HG02759 (cell line): Measurements from ENCODE around the gene DBN1.

Experiments
- ATAC-seq: cut with Tn5 transposase; IDR thresholded peaks from one replicate; pipeline ENCODE4 v1.9.1; 2021; ENCODE audit warnings: mild to moderate bottlenecking, moderate library complexity; ENCODE audit not compliant: unreplicated experiment

Gene DBN1

DNA sequence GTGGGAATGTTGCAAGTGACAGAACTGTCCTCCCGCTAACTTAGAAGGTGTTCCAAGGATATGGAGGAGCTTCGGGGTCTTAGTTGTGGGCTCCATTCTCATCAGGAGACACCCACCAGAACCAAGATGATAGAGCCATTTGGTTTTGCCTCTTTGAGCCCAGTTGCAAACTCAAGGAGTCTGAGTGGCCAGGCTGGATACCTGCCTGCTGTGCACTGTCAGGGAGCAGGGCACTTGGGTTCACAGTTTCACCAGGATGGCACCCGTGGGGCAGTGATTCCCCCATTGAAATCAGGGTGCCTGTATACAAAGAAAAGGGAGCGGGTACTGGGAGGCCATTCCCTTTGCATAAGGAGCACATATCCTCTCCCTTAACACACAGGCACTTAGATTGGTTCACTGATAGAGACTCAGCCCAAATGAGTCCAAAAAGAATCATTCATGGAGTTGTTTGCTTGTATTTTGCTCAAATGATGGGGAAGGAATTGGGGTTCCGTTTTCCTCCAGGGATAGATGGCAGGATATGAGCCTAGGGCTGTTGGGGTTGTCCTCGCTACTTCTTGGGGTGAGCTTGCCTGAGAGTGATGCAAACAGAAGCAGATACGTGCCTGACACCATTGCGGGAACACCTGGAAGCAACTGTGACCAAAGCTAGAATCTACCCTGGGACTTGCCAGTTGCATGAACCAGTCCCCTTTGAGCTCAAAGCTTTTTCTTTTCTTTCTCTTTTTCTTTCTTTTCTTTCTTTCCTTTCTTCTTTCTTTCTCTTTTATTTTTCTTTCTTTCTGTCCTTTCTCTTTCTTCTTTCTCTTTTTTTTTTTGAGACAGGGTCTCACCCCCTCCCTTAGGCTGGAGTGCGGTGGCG lies 28.1 kb downstream of the DBN1 start:
- no peak for ATAC-seq

DNA sequence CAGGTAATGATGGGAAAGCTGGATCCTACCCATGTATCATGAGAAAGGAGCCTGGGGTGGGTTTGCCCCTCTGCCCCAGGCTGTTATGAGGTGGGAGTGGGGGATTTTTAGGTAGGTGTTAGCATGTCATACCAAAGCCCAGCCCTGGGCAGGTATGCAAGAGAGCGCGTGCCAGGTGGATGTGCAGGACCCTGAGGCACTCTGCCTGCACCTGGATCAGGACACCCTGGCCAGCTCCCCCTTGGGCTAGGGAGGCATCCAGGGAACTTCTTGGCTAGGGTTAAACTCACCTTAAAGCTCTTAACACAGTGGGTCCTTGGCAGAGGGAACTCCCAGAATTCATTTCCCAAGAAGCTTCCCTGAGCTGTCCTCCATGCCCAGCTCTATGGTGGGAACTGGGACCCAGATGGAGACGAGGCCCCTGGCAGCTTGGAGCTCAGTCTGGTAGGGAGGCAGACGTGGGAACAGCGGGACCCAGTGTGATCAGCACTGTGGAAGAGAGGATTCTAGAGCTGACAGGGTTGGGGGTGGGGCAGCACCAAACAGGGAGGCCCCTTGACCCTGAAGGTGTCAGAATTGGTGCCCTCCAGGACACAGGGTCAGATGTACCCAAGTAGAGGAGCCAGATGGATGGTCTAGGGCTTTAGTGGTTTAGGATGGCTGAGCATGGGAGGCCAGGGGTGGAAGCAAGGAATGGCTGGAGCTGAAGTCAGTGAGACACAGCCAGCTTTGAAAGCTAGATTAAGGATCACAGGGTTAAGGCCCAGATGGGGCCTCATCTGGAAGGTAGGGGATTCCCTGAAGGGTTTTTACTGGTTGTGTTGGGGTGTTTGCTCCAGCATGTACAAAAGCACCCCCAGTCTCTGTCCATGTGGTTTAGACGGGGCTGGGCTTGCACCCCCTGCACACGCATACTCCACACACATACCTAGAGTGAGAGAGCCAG lies 29.1 kb downstream of the DBN1 start:
- ATAC-seq = no peak

DNA sequence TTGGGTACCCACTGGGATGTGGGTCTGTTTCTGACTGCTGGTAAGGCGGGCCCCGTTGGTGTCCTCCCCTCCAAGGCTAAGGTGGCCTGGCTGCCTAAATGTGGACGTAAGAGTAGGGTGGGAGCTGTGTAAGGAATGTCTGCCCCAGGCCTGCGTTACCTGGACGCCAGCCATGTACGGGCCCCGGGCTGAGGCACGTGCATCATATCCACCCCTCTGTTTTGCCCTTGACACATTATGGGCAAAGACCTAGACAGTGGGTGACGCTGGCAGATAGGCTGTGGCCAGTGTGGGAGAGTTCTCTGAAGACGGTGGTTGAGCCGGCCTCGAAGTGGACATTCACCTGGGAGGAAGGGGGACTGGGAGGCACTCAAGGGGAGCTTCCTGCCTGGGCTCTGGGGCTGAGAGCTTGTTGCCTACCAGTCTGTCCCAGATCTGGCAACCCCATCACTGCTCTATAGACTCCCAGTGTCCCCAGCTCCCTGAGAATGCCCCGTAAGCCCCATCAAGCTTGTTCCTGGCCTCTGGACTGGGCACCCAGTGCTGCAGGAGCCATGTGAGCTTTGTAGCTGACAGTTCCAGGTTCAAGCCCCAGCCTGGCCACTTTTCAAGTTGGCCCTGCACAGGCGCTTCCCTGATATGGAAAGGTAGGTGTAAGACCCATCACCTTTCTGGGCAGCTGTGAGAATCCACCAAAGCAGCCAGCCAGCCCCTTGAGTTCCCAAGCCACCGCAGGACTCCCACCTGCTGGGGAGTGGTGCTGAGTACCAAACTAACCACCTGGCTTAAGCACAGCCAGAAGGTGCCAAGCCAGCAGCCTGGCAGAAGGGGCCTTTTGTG lies 30.1 kb downstream of the DBN1 start:
- no peak for ATAC-seq

DNA sequence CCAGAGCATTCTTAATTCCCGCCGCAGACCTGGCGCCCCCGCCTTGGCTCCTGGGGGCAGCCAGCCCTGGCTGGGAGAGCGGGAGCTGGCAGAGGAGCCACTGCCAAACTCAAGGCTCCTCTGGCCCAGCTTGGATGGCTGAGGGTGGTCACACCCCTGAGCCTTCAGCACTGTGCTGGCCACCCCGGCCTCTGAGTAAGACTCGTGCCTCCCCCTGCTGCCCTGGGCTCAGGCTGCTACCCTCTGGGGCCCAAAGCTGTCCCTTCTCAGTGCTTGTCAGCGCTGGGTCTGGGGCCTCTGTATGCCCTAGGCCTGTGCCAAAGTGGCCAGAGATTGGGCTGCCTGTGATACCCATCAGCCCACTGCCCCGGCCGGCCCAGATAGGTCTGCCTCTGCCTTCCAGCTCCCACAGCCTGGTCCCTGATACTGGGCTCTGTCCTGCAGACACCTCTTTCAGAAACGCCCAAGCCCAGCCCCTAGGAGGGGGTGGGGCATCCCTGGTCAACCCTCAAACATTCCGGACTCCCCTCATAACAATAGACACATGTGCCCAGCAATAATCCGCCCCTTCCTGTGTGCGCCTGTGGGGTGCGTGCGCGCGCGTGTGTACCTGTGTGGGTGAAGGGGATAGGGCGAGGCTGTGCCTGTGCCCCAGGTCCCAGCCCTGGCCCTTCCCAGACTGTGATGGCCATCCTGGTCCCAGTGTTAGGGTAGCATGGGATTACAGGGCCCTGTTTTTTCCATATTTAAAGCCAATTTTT lies 31.2 kb downstream of the DBN1 start:
- ATAC-seq = no peak

DNA sequence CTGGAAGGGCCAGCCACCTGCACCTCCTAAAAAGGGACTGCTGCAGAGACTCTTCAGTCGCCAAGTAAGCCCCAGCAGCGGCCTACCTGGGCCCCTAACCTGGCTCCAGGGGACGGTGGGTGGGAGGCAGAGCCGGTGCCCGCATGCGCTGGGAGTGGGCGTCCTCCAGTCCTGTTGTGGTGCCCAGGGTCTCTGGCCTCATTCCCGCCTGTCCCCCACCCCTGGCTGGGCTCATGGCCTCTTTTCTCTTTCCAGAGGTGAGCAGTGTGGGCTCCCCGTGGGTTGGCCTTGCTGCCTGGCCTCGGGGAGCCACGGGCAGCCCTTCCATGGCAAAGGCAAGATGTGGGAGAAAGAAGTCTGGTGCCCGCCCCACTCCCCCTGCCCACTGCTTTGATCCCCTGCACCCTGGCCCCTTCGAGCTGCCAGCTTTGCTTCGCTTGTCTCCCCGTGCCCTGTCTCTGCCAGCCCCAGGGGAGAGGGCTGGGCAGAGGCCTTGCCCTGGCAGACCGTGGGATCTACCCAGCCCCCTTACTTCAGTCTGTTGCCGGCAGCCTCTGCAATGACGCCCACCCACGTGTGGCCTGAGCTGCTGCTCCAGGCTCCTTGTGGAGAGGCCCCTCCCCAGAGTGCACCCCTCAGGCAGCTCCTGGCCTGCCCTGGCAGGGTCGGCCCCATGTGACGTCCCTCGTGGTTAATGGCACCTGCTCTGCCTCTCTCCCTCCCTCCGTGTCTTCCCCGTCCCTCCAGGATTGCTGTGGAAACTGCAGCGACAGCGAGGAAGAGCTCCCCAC lies 32.2 kb downstream of the DBN1 start:
- ATAC-seq = no peak

- no peak for ATAC-seq
These were observed 33.0 kb downstream of the DBN1 start for GRCh38 chr5:177440211-177440989.

DNA sequence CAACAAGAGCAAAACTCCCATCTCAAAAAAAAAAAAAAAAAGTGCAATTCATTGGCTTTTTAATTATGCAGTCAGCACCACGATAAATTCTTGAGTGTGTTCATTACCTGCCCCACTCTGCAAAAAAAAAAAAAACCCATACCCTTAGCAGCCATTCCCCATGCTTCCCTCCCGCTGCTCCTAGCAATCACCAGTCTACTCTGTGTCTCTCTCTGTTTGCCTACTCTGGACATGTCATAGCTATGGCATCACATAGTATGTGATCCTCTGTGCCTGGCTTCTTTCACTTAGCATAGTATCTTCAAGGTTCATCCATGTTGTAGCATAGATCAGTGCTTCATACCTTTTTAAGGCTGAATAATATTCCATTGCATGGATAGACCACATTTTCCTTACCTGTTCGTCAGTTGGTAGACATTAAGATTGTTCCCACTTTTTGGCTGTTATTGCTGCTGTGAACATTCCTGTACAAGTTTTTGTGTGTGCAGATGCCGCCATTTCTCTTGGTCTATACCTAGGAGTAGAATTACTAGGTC lies 33.8 kb downstream of the DBN1 start:
- no peak for ATAC-seq

DNA sequence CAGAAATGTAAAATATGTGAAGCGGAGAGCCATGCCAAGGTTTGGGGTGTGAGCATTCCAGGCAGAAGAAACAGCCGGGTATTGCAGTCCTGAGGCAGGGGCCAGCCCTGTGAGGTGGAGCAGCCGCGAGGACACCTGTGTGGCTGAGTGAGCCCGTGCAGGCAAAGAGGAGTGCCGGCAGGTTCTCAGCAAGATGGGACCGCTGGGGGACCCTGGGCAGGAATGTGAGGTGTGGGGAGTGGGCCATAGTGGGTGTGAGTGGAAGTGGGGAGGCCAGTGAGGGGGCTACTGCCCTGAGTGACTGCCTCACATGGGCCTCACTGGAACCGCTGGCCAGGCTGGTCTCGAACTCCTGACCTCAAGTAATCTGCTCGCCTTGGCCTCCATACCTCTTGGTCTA lies 35.0 kb downstream of the DBN1 start:
- ATAC-seq = no peak

DNA sequence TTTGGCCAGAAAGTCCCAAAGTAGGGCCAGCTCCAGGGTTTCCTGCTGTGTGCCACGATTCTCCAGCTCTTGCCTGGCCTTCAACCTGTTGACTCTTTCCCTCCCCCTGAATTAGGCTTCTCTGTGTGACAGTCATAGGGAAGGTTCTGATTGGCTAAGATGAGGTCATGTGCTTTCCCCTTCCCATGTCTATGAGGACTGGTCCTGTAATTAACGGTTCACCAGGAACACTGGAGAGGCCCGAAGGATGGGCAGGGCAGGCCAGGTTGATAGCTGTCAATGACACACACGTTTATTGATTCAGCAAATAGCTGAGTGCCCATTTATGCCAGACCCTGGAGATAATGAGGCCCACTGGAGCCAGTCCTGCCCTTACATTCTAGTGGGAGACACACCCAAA lies 35.8 kb downstream of the DBN1 start:
- ATAC-seq = no peak

GRCh38 chr5:177435847-177436536 lies 37.4 kb downstream of the DBN1 start:
- no peak for ATAC-seq

GRCh38 chr5:177434942-177435738 lies 38.3 kb downstream of the DBN1 start:
- no peak for ATAC-seq

DNA sequence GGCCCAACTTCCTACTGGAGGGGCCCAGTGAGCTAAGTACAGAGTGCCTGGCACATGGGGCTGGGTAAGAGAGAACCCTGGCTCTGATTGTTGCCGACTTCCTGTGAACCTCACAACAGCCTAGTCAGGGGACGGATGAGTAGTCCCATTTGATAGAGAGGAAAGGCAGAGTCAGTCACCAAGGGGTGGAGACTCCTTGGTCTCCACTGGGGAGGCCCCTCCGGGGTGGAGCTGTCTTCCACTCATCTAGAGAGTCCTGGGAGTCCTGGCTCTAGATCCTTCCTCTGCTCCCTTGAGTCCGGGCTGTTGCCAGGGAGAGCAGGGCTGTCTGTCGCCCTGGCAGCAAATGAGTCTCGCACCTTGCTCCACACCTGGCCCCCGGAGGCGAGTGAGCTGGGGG lies 39.0 kb downstream of the DBN1 start:
- no peak for ATAC-seq

GRCh38 chr5:177433658-177434217 lies 39.7 kb downstream of the DBN1 start:
- no peak for ATAC-seq

GRCh38 chr5:177432839-177433657 lies 40.4 kb downstream of the DBN1 start:
- no peak for ATAC-seq

GRCh38 chr5:177432143-177432838 lies 41.1 kb downstream of the DBN1 start:
- no peak for ATAC-seq
